Endothelial cell of umbilical vein (primary cell): ENCODE data around the gene DAAM1. TPM values are rescaled to one million over a fixed set of nuclear protein-coding genes. Genes with fewer than 3 reads are reported as not detected.

Experiments
- BruUV-seq: library from RNA; stranded (reverse); fragments of 400-500 nt; replicated peaks from 2 replicates; lab custom pipeline; 2021; lab: Mats Ljungman, UMichigan
- CTCF ChIA-PET: fragments of 300-600, 350-600 bp; sonication (Branson Sonifier 250); formaldehyde crosslinking; loops from one replicate; lab custom pipeline; 2021; ENCODE audit warnings: antibody characterized with exemption, inconsistent platforms; lab: Charles Lee
- POLR2A ChIA-PET: fragments of 300-600, 350-600 bp; sonication (Branson Sonifier 250); formaldehyde crosslinking; loops from one replicate; lab custom pipeline; 2021; ENCODE audit warnings: antibody characterized with exemption, inconsistent platforms; lab: Charles Lee
- DNase-seq: peaks from one replicate; pipeline ENCODE4 v3.0.0-alpha.2; 2011; ENCODE audit warnings: low read depth, low spot score
- FAIRE-seq: peaks from 2 replicates; lab custom pipeline; 2011; peaks lifted over from hg19 to GRCh38; lab: Jason Lieb, UNC
- H2AFZ ChIP-seq: 2 replicates; pipeline ENCODE4 v1.6.0; 2012; ENCODE audit warnings: low read depth, low read length, control low read depth, inconsistent platforms
- H3K27ac ChIP-seq: 2 replicates; pipeline ENCODE4 v1.5.1; 2011; ENCODE audit warnings: low read depth, mild to moderate bottlenecking, control low read depth, low read length, moderate library complexity; ENCODE audit not compliant: insufficient read depth
- H3K27me3 ChIP-seq, 2 experiments: 2 replicates each; pipeline versions ENCODE4 v1.6.0 to v1.6.1; 2011; ENCODE audit warnings: low read length in 2 of 2, mixed read lengths in 1 of 2; ENCODE audit not compliant: control insufficient read depth in 2 of 2, insufficient read depth in 2 of 2
- H3K36me3 ChIP-seq, 2 experiments: 2 replicates in 1 of 2; 3 replicates in 1 of 2; pipeline ENCODE4 v1.5.1; 2011; ENCODE audit warnings: low read length in 2 of 2, mild to moderate bottlenecking in 1 of 2, moderate library complexity in 1 of 2; ENCODE audit not compliant: control insufficient read depth in 2 of 2, insufficient read depth in 2 of 2; ENCODE audit errors: extremely low read depth in 1 of 2
- H3K4me1 ChIP-seq: 3 replicates; pipeline ENCODE4 v1.5.1; 2011; ENCODE audit warnings: mild to moderate bottlenecking, low read length; ENCODE audit not compliant: control insufficient read depth, insufficient read depth; ENCODE audit errors: extremely low read depth
- H3K4me2 ChIP-seq: 2 replicates; pipeline ENCODE4 v1.6.1; 2011; ENCODE audit warnings: low read length, control low read depth, mixed read lengths; ENCODE audit not compliant: insufficient read depth
- H3K4me3 ChIP-seq, 3 experiments: fragments of 200-600 bp in 1 of 3; sonication (generic), shearing (Covaris generic) in 1 of 3; replicated peaks in 1 of 3; 2 replicates each; pipeline ENCODE4 v1.5.1; 2011 to 2016; ENCODE audit warnings: control low read depth in 3 of 3, low read length in 3 of 3, mild to moderate bottlenecking in 2 of 3, inconsistent platforms in 1 of 3, low read depth in 1 of 3, moderate library complexity in 1 of 3; ENCODE audit not compliant: insufficient read depth in 1 of 3
- H3K79me2 ChIP-seq: 2 replicates; pipeline ENCODE4 v1.6.0; 2012; ENCODE audit warnings: low read length, inconsistent platforms; ENCODE audit not compliant: control insufficient read depth, insufficient read depth
- H3K9ac ChIP-seq: replicated peaks from 2 replicates; pipeline ENCODE3; 2011; ENCODE audit warnings: low read length, control low read depth; ENCODE audit not compliant: insufficient read depth; ENCODE audit errors: extremely low read depth
- H3K9me1 ChIP-seq: replicated peaks from 3 replicates; pipeline ENCODE4 v1.6.0; 2011; ENCODE audit warnings: mild to moderate bottlenecking, low read length; ENCODE audit not compliant: control insufficient read depth, insufficient read depth; ENCODE audit errors: extremely low read depth
- H3K9me3 ChIP-seq: replicated peaks from 2 replicates; pipeline ENCODE4 v1.5.1; 2012; ENCODE audit warnings: low read length, inconsistent platforms; ENCODE audit not compliant: control insufficient read depth, insufficient read depth
- H4K20me1 ChIP-seq: replicated peaks from 2 replicates; pipeline ENCODE3; 2011; ENCODE audit warnings: mild to moderate bottlenecking, low read length; ENCODE audit not compliant: control insufficient read depth, insufficient read depth; ENCODE audit errors: extremely low read depth
- CTCF ChIP-seq, 2 donors: IDR thresholded peaks; 1 replicate in 1 of 2; 2 replicates in 1 of 2; pipeline ENCODE4 v1.5.1; 2011; ENCODE audit warnings: low read length in 2 of 2, mild to moderate bottlenecking in 2 of 2, moderate library complexity in 2 of 2, control low read depth in 1 of 2, inconsistent platforms in 1 of 2, low read depth in 1 of 2; ENCODE audit not compliant: insufficient read depth in 1 of 2; ENCODE audit errors: extremely low read depth in 1 of 2
- EZH2 ChIP-seq: IDR thresholded peaks from 2 replicates; pipeline ENCODE4 v1.6.1; 2012; ENCODE audit warnings: borderline replicate concordance, low read depth, mild to moderate bottlenecking, moderate library complexity, low read length, inconsistent platforms; ENCODE audit not compliant: severe bottlenecking
- FOS ChIP-seq: IDR thresholded peaks from 2 replicates; pipeline ENCODE4 v1.6.1; 2011; ENCODE audit warnings: mild to moderate bottlenecking, low read length, moderate library complexity, borderline replicate concordance; ENCODE audit not compliant: insufficient read depth
- GATA2 ChIP-seq: IDR thresholded peaks from 2 replicates; pipeline ENCODE4 v1.7.0; 2011; ENCODE audit warnings: low read depth, mild to moderate bottlenecking, moderate library complexity, mixed read lengths, low read length; ENCODE audit not compliant: insufficient read length, insufficient read depth
- JUN ChIP-seq: IDR thresholded peaks from 2 replicates; pipeline ENCODE4 v1.6.1; 2011; ENCODE audit warnings: borderline replicate concordance, low read depth; ENCODE audit not compliant: insufficient read length, insufficient read depth
- MAX ChIP-seq: IDR thresholded peaks from 2 replicates; pipeline ENCODE4 v1.6.1; 2011; ENCODE audit not compliant: insufficient read depth, insufficient read length
- MYC ChIP-seq: IDR thresholded peaks from one replicate; pipeline ENCODE4 v1.6.1; 2011; ENCODE audit warnings: mild to moderate bottlenecking, low read depth, low read length
- POLR2A ChIP-seq: IDR thresholded peaks from 2 replicates; pipeline ENCODE4 v1.6.1; 2012; ENCODE audit warnings: low read depth, mild to moderate bottlenecking, control low read depth, low read length
- POLR2AphosphoS5 ChIP-seq: IDR thresholded peaks from 2 replicates; pipeline ENCODE4 v1.6.1; 2012; ENCODE audit warnings: low read depth, mild to moderate bottlenecking, control low read depth, low read length, moderate library complexity; ENCODE audit not compliant: insufficient read depth
- dilution Hi-C: fragments of 300-500 bp; cut with MboI; formaldehyde crosslinking; loops from one replicate; pipeline ENCODE4 v1.15.0; 2019; ENCODE audit warnings: low sequenced_read_pairs; ENCODE audit not compliant: extremely low pct_ligation_motif_present
- intact Hi-C: fragments of 100-400 bp; cut with micrococcal nuclease; formaldehyde crosslinking; loops from one replicate; pipeline ENCODE4 v1.10.0; 2022
- polyA plus RNA-seq, 4 experiments: library from polyadenylated mRNA; depleted of rRNA in 3 of 4; stranded (reverse) in 3 of 4; unstranded in 1 of 4; fragments of >200 nt; gene quantifications; 2 replicates each; pipeline versions ENCODE4 v1.2.1 to v1.2.3, GENCODE V29; 2011 to 2012; ENCODE audit warnings: missing spikeins in 1 of 4
- total RNA-seq: library from RNA; stranded (reverse); gene quantifications from 2 replicates; pipeline ENCODE4 v1.2.3, GENCODE V29; 2021

Gene DAAM1
- total and polyA plus RNA-seq, 2 donors (not counting 3 experiments of a cell fraction or from before 2014, with no cell fraction given): 10.2 to 25.3 TPM

GRCh38 chr14:59302313-59302712 is 113.8 kb downstream of the DAAM1 start:
- Histone ChIP-seq H3K9me1 (no peaks in the 10 kb centered on the region), H3K4me1 (peaks cover 36% of the 10 kb centered on the region), H3K27ac (no peak overlapping the region), H2AFZ (no peak overlapping the region), H4K20me1 (no peaks in the 10 kb centered on the region), H3K36me3 (no peaks in the 10 kb centered on the region), H3K79me2 (no peaks in the 10 kb centered on the region), H3K4me3 (no peak overlapping the region), H3K27me3 (no peaks in the 10 kb centered on the region), H3K9me3 (no peaks in the 10 kb centered on the region), H3K4me2 (no peak overlapping the region), H3K9ac (no peak overlapping the region)
- no peak for DNase-seq
- CTCF ChIA-PET: no interaction called here
- POLR2A ChIA-PET: no interaction called here
- BruUV-seq: no TSS peak
- no peak for FAIRE-seq
- TF ChIP-seq POLR2A (no peak), GATA2 (no peak), POLR2AphosphoS5 (no peak), CTCF (IDR thresholded peaks at IDR 0.05; ENCODE audit: extremely low read depth in 1 of 2, insufficient read depth in 1 of 2, low read depth in 1 of 2, low read length in 2 of 2) (no peak), MYC (no peak), MAX (no peak), EZH2 (no peak), JUN (no peak), FOS (no peak)
- dilution Hi-C loops (no loop called here), intact Hi-C loops (no loop called here)
